ENCODE measurements around the gene PNMT.

Gene PNMT

DNA sequence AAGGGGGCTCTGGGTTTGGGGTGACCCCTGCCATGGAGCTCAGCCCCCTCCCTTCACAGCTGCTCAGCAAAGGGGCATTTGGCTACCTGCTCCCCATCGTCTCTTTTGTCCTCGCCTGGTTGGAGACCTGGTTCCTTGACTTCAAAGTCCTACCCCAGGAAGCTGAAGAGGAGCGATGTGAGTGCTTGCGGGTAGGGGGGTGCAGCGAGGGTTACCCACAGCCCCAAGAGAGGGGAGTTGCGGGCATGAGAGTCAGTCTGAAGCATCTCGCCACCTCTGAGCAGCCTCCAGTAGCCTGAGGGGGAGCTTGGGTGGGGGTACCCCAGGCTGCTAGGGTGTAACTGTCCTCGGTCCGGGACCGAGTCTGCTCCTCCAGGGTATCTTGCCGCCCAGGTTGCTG is 9.9 kb upstream of the PNMT start:
- H3K36me3 ChIP-seq (ENCODE audit: insufficient read depth, low read length) = no peaks in the 10 kb centered on the region; the same call in 1 of the 2 replicates
- H3K9ac ChIP-seq (ENCODE audit: low read depth, low read length) = no peak overlapping the region
- no peaks in the 10 kb centered on the region for H3K9me3 ChIP-seq (ENCODE audit: control insufficient read depth, insufficient read depth, low read length)
- peaks cover 8% of the 10 kb centered on the region; the same call in 1 of the 2 replicates for H3K4me1 ChIP-seq (ENCODE audit: insufficient read depth, low read length)

DNA sequence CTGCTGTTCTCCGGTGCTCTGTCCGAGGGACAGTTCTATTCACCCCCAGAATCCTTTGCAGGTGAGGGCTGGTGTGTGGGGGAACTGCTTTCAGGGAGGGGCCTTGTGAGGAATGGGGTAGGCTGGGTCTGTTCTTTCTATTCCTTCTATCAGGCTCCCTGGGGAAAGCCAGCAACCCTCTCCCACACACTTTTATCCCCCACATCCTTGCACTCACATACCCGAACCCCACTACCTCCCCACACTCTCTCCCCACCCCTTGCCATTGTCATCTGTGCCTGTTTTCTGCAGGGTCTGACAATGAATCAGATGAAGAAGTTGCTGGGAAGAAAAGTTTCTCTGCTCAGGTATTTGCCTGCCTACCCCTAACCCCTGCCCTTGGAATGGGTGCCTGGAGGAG is 9.5 kb upstream of the PNMT start:
- no peak overlapping the region for H3K9ac ChIP-seq (ENCODE audit: low read depth, low read length)
- H3K4me1 ChIP-seq (ENCODE audit: insufficient read depth, low read length) = peaks cover 5% of the 10 kb centered on the region; the same call in 1 of the 2 replicates
- no peaks in the 10 kb centered on the region for H3K9me3 ChIP-seq (ENCODE audit: control insufficient read depth, insufficient read depth, low read length)
- no peaks in the 10 kb centered on the region; the same call in 1 of the 2 replicates for H3K36me3 ChIP-seq (ENCODE audit: insufficient read depth, low read length)

DNA sequence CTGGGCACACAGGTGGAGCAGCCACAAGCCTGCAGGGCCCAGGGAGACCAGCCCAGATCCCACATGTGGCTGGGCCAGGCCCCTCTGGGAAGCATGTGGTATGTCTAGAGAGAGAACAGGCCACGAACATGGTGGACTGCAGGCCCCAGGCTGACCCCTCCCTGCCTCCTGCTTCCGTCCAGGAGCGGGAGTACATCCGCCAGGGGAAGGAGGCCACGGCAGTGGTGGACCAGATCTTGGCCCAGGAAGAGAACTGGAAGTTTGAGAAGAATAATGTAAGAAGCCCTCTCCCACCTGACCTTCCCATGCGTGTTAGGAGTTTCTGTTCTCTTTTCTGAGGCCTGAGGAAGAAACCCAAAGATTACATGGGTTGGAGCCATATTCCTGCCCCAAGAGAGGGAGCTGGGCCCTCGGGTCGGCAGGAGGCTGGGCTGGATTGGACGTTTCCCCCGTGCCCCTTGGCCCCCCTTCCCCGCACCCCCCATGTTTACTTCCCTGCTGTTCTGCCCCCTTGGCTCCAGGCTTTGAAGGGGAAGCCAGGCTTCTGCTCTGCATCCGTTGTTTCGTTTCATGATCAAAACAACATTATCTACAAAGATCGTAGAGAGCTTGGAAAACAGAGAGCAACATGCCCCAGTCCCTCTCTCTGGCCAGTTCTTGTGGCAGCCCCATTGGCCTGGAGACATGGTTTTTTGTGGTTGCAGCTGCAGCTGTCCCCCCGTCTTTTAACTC is 8.8 kb upstream of the PNMT start:
- Histone ChIP-seq H3K9me3 (ENCODE audit: control insufficient read depth, insufficient read depth, low read length) (no peaks in the 10 kb centered on the region), H3K4me1 (ENCODE audit: insufficient read depth, low read length) (peaks cover 11% of the 10 kb centered on the region), H3K9ac (ENCODE audit: low read depth, low read length) (no peak overlapping the region), H3K36me3 (ENCODE audit: insufficient read depth, low read length) (no peaks in the 10 kb centered on the region; the same call in 1 of the 2 replicates)

DNA sequence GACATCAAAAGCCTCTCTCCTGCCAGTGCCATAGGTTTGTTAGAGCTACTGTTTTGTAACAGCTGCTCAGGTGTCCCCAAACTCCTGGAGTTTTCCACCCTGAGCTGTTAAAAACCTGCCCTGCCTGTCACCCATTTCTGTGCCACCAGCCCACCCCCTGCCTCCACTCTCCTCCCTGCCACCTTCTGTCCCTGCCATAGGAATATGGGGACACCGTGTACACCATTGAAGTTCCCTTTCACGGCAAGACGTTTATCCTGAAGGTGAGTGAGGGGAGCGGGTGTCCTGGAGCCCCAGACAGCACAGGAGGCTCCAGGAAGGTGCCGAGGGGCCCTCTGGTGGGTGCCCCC is 8.3 kb upstream of the PNMT start:
- Histone ChIP-seq H3K9ac (ENCODE audit: low read depth, low read length) (no peak overlapping the region), H3K36me3 (ENCODE audit: insufficient read depth, low read length) (no peaks in the 10 kb centered on the region; the same call in 1 of the 2 replicates), H3K4me1 (ENCODE audit: insufficient read depth, low read length) (peaks cover 16% of the 10 kb centered on the region), H3K9me3 (ENCODE audit: control insufficient read depth, insufficient read depth, low read length) (no peaks in the 10 kb centered on the region)

DNA sequence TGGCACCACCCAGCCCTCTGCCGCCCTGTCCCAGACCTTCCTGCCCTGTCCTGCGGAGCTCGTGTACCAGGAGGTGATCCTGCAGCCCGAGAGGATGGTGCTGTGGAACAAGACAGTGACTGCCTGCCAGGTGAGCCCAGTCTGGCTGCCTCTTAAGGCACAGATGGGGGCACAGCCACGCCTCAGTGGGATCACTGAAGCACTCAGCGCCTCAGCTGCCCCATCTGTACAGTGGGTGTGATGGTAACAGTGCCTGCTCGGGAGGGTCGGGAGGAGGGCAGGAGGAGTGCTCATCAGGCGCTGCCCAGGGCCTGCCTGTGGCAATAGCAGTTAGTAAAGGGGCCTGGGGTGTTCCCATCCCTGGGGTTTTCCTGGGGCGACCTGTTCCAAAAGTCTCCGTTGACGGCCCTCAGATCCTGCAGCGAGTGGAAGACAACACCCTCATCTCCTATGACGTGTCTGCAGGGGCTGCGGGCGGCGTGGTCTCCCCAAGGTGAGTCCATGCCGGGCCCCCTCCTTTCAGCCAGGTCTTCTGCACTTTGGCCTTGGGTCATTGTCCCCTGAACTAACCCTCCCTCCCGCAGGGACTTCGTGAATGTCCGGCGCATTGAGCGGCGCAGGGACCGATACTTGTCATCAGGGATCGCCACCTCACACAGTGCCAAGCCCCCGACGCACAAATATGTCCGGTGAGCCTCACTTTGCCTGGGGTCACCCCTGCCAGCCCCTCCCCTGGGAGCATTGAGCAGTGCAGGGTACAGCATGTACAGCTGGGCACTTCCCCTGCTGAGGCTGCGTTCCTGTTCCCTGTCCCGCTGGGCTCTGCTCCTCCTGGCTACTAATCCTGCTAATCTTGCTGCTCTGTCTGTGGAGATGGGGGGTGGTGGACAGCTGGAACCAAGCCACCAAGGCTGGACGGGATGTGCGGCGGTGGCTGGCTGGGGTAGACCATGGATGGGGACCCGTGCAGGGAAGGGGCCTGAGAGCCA is 7.6 kb upstream of the PNMT start:
- H3K9ac ChIP-seq (ENCODE audit: low read depth, low read length) = no peak overlapping the region
- H3K4me1 ChIP-seq (ENCODE audit: insufficient read depth, low read length) = peaks cover 23% of the 10 kb centered on the region
- no peaks in the 10 kb centered on the region; the same call in 1 of the 2 replicates for H3K36me3 ChIP-seq (ENCODE audit: insufficient read depth, low read length)
- H3K9me3 ChIP-seq (ENCODE audit: control insufficient read depth, insufficient read depth, low read length) = no peaks in the 10 kb centered on the region

DNA sequence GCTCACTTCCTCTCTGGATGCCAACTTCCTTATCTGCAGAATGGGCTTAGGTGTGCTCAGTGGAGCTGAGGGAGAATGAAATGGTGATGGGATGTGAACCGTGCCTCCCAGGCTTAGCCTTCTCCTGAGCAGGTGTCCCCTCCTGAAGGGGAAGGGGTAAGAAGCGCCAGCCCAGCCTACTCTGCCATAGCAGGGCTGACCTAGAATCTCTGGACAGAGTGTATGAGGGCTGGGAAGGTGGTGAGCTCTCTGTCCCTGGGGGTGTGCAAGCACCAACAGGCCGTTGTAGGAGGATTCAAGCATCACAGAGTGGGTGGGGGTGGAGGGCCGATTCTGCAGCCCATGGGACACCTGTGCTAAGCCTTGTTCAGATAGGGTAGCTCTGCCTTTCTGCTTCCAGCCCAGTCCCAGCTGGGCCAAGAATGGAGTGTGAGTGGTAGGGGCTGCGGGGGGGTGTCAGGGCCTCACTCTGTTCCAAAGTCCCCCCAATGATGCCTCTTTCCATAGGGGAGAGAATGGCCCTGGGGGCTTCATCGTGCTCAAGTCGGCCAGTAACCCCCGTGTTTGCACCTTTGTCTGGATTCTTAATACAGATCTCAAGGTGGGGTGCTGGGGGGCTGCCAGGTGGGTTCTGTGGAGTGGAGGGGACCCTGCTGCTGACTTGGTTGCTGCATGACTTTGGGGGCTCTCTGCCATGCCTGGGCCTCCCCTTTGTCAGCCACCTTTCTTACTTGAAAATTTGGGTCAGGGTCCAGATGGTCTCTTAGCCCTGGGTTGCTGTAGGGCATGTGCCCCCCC is 6.3 kb upstream of the PNMT start:
- Histone ChIP-seq H3K36me3 (ENCODE audit: insufficient read depth, low read length) (no peaks in the 10 kb centered on the region; the same call in 1 of the 2 replicates), H3K9ac (ENCODE audit: low read depth, low read length) (no peak overlapping the region; the same call in 1 of the 2 replicates), H3K9me3 (ENCODE audit: control insufficient read depth, insufficient read depth, low read length) (no peaks in the 10 kb centered on the region), H3K4me1 (ENCODE audit: insufficient read depth, low read length) (peaks cover 34% of the 10 kb centered on the region)

DNA sequence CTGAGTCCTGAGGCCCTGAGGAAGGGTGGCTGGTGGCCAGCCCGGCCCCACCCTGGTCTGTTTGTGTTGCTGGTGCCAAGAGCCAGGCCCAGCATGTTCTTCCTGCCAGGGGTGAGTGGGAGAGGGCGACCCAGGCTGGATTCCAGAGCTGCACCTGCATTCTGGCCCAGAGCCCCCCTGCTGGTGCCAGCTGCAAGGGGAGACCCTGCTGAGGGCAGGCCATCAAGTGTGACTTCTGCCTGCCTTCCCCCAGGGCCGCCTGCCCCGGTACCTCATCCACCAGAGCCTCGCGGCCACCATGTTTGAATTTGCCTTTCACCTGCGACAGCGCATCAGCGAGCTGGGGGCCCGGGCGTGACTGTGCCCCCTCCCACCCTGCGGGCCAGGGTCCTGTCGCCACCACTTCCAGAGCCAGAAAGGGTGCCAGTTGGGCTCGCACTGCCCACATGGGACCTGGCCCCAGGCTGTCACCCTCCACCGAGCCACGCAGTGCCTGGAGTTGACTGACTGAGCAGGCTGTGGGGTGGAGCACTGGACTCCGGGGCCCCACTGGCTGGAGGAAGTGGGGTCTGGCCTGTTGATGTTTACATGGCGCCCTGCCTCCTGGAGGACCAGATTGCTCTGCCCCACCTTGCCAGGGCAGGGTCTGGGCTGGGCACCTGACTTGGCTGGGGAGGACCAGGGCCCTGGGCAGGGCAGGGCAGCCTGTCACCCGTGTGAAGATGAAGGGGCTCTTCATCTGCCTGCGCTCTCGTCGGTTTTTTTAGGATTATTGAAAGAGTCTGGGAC is 5.5 kb upstream of the PNMT start:
- Histone ChIP-seq H3K36me3 (ENCODE audit: insufficient read depth, low read length) (no peaks in the 10 kb centered on the region; the same call in 1 of the 2 replicates), H3K9me3 (ENCODE audit: control insufficient read depth, insufficient read depth, low read length) (no peaks in the 10 kb centered on the region), H3K9ac (ENCODE audit: low read depth, low read length) (no peak overlapping the region), H3K4me1 (ENCODE audit: insufficient read depth, low read length) (peaks cover 35% of the 10 kb centered on the region)

DNA sequence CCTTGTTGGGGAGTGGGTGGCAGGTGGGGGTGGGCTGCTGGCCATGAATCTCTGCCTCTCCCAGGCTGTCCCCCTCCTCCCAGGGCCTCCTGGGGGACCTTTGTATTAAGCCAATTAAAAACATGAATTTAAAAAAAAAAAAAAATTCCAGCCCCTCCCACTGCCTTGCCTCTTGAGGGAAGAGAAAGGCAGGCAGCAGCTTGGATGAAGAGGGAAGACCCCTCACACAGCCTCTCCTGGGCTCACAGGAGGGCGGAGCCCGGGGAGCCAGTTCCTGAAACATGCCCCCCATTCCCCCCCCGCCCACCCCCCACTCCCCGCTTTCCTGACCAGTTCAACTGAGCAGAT is 4.9 kb upstream of the PNMT start:
- Histone ChIP-seq H3K4me1 (ENCODE audit: insufficient read depth, low read length) (peaks cover 35% of the 10 kb centered on the region), H3K9me3 (ENCODE audit: control insufficient read depth, insufficient read depth, low read length) (no peaks in the 10 kb centered on the region), H3K9ac (ENCODE audit: low read depth, low read length) (no peak overlapping the region), H3K36me3 (ENCODE audit: insufficient read depth, low read length) (no peaks in the 10 kb centered on the region; the same call in 1 of the 2 replicates)

DNA sequence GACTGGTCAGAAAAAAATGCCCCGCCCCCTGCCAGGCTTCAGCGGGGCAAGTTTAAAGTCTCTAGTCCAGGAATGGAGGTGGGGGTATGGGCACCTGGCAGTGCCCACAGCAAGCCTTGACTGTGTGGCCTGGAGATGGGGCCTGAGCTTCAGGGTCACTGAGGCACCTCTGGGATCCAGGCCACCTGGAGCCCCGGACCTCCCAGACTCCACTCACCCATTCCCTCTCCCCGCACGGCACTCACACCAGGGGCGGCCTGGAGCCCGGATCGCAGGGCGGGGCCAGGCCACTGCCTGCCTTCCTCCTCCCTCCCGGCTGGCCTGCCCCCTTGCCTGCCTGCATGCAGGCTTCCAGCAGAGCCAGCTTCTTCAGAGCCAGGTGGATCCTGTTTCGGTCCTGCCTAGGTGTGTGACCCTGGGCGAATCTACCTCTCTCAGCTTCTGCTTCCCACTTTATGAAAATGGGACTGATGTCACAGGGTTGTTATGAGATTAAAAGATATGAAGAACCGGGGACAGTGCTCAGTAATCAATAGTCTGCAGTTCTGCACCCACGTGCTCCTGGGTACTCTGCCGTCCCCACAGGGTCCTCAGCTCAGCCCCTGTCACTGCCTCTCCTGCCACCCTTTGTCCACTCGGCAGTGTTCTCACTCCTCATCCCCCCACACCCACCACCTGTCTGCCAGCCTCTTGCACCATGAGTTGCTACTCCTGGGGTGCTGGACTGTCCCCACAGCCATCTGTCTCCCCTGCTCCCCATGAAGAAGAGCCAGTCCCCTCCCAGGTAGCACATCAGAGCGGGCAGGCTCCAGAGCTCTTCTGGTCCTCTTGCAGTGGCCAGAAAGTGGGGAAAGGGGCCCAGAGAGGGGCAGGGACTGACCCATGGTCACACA is 4.3 kb upstream of the PNMT start:
- peaks cover 35% of the 10 kb centered on the region for H3K4me1 ChIP-seq (ENCODE audit: insufficient read depth, low read length)
- H3K9me3 ChIP-seq (ENCODE audit: control insufficient read depth, insufficient read depth, low read length) = no peaks in the 10 kb centered on the region
- H3K36me3 ChIP-seq (ENCODE audit: insufficient read depth, low read length) = no peaks in the 10 kb centered on the region; the same call in 1 of the 2 replicates
- H3K9ac ChIP-seq (ENCODE audit: low read depth, low read length) = peak overlapping the region; percentile 47; the same call in 1 of the 2 replicates

DNA sequence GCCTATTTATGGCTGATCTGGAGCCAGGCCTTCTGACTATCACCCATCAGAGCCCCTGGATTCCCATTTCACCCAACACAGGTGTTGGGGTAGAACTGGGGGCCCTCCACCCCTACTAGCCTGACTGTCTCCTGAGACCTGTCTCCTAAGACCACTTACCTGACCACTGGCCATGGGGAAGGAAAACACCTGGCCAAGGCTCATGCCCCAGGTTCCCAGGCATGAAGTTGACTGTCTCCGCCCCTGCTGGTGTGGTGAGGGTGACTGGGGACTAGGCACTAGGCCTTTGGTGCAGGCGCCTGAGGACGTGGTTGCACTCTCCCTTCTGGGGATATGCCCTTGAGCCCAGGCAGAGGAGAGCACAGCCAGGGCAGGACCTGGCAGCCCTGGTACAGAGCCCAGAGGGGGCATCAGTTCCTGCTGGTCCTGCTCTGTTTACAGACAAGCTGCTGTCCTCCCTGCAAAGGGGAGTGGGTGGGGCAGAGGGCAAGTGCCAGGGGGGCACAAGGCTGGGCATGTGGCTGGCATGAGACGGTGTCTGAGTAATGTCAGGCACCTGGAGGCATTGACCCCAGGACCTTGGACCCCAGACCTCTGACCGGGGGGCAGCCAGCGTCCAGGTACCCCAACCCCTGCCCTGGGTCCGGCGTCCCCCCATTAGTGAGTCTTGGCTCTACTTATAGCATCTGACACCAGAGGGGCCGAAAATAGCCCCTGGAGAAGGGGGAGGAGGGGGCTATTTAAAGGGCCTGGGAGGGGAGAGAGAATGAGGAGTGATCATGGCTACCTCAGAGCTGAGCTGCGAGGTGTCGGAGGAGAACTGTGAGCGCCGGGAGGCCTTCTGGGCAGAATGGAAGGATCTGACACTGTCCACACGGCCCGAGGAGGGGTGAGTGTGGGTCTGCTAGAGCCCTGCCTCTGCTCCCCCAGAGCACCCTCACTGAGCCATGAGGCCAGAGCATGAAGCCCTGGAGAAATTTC is 3.4 kb upstream of the PNMT start, which contains the start of gene TCAP:
Gene TCAP (plus strand): TSS at position 769 of the 981 bp plus-strand sequence. CDS start 11 bp downstream, at position 780.
- H3K36me3 ChIP-seq (ENCODE audit: insufficient read depth, low read length) = no peaks in the 10 kb centered on the region; the same call in 1 of the 2 replicates
- peaks cover 35% of the 10 kb centered on the region for H3K4me1 ChIP-seq (ENCODE audit: insufficient read depth, low read length)
- peak within 1 kb of the TSS; percentile 47; the same call in 1 of the 2 replicates for H3K9ac ChIP-seq (ENCODE audit: low read depth, low read length)
- H3K9me3 ChIP-seq (ENCODE audit: control insufficient read depth, insufficient read depth, low read length) = no peaks in the 10 kb centered on the region

DNA sequence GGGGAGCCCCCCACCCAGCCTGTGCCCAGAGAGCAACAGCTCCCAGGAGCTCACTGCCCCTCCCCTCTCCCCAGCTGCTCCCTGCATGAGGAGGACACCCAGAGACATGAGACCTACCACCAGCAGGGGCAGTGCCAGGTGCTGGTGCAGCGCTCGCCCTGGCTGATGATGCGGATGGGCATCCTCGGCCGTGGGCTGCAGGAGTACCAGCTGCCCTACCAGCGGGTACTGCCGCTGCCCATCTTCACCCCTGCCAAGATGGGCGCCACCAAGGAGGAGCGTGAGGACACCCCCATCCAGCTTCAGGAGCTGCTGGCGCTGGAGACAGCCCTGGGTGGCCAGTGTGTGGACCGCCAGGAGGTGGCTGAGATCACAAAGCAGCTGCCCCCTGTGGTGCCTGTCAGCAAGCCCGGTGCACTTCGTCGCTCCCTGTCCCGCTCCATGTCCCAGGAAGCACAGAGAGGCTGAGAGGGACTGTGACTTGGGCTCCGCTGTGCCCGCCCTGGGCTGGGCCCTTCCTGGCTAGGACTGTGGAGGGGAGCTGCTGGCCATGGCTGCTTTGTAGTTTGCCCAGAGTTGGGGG is 2.5 kb upstream of the PNMT start:
- Histone ChIP-seq H3K9ac (ENCODE audit: low read depth, low read length) (no peak overlapping the region), H3K4me1 (ENCODE audit: insufficient read depth, low read length) (peaks cover 35% of the 10 kb centered on the region), H3K36me3 (ENCODE audit: insufficient read depth, low read length) (no peaks in the 10 kb centered on the region; the same call in 1 of the 2 replicates), H3K9me3 (ENCODE audit: control insufficient read depth, insufficient read depth, low read length) (no peaks in the 10 kb centered on the region)

Data from ES-I3 (cell line).